NCI-H1417 (cell line): ENCODE results near the gene H1-8.
A peak's percentile ranks its signal among the peaks of the same experiment; 100 is the strongest.
"Not testable (repeated sequence)": the region's sequence is repeated elsewhere in the genome, so short reads cannot be mapped to it uniquely, and the experiment has no call there.

Source experiments
- DNase-seq, 3 experiments: peaks; one replicate each; lab custom pipeline; 2025; lab: John Stamatoyannopoulos, UW

Gene H1-8

GRCh38 chr3:129543156-129543790 lies at the start of gene H1-8:
H1-8 (plus strand) TSS chr3:129543175; CDS start chr3:129543219, 44 bp downstream.
- DNase-seq = no peak

DNA sequence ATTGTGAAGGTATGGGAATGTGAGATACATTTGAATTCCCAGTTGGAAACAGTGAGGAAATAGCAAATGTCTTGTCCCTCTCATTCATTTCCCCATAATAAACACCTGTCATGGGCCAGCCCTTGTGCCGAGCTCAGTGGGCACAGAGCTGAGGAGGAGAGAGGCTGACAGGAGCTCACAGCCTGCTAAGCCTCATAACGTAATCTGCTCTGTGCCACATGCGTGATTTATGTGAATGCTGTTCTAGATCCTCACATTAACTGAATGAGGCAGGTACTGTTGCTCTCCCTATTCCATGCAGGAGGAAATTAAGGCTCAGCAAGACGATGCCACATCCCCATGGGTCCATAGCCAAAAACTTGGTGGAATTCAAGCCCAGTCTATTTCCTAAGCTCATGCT lies 49.8 kb upstream of the H1-8 start:
- DNase-seq = no peak

- DNase-seq = not testable (repeated sequence)
Observed at GRCh38 chr3:129494499-129494898, 48.5 kb upstream of the H1-8 start.

- not testable (repeated sequence) for DNase-seq
Observed at GRCh38 chr3:129495006-129495639, 47.9 kb upstream of the H1-8 start.

GRCh38 chr3:129497876-129498275 lies 45.1 kb upstream of the H1-8 start:
- DNase-seq = not testable (repeated sequence)

DNA sequence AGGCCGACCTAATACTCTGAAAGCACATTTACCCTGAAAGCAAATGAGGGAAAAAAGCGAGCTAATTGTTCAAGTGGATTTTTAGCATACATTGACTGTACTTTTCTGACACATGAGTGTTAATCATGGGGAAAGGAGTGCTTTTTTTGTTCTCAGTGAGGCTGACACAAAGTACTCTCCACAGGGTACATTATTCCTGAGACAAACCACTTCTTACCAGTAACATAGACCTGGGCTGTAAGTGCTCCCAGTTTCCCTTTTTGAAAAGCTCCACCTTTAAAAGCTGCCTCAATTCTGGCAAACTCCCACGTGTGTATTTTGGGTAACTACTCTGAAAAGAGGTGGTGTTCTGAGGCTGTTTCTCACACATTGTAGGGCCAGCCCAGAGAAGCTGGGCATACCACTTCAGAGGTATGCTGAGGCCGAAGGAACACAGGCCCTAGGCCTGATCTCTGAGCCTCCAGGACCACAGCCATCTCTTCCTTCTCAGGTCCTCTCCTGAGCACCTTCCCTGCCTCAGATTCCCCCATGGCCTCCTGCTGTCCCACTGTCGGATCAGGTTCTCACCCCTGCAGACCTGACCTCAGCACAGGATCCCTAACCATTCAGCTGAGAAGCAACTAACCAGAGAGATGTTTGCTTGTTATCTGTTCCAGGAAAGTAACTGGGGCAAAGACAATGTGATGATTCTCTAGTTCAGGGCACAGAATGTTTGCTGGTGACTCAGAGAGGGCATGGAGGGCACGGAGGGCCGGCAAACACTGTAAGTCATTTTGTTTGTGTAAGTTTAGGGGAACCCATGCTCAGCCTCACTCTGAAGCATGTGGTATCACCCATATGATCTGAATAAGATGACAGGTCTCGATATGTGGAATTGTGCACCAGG lies 44.1 kb upstream of the H1-8 start:
- DNase-seq = not testable (repeated sequence)

DNA sequence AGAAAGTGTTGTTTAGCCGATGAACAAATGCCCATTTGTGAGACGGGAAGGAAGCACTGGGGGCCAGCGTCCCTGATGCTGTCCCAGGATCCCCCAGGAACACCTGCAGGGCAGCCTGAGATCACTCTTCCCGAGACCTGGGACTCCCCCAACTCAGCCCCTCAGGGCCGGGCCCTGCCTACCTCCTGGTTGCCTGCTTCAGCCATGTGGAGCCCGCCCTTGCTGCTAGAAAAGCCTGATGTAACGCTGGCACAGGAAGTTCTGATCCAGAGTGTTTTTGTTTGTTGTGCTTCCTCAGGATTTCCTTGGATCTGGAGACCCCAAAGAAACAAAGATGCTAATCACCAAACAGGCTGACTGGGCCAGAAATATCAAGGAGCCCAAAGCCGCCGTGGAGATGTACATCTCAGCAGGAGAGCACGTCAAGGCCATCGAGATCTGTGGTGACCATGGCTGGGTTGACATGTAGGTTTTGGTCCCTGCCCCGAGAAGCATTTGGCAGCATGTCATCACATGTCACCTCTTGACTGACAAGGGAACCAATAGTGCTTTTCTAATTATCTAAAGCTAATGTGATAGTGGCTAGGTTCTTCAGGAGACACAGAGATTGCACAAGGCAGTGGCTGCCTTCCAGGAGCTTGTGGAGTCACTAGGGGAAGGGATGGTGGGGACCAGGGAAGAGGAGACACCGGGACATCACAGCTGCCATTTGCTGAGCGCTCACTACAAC lies 43.2 kb upstream of the H1-8 start:
- not testable (repeated sequence) for DNase-seq

DNA sequence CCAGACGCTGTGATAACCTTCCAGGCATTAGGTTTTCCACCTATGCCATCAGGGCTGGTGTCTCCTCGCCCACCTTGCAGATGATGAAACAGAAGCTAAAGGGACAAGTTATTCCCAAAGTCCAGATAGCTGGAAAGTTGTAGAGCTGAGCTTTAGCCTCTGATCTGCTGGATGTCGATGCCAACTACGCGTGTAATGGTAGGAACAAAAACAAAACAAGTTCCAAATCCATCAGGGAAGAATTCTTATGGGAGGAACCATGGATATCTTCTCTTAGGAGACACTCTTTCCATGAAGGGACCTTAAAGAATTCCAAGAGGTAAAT lies 42.7 kb upstream of the H1-8 start:
- no peak for DNase-seq

GRCh38 chr3:129501630-129502029 lies 41.3 kb upstream of the H1-8 start:
- peak in 2 of 3 experiments; percentile 43 to 65 for DNase-seq

DNA sequence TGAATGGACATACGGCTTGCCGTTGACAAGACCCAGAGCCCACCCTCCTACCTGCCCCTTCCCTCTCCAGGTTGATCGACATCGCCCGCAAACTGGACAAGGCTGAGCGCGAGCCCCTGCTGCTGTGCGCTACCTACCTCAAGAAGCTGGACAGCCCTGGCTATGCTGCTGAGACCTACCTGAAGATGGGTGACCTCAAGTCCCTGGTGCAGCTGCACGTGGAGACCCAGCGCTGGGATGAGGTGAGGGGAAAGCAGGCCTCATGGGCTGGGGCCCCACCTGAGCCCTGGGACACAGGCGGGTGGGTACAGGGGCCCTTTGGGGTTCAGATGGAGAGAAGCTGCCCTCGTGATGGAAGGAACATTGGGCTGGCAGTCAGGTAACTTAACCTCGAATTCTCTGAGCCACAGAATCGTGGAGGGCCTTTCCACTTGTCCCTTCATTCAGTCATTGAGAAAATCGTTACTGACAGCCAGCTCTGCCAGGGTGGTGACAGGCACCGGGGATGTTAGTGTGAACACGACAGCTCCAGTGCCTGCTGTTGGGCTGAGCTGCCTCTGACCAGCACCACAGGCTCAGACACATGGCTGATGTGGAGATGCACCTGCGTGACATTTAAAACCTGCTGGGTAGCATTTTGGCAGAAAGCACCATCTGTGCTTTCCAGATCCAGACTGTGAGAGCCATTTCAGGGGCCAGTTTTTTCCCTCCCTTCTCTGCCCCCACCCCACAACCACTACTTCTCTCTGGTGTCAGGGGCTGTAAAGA lies 40.1 kb upstream of the H1-8 start:
- DNase-seq = peak; percentile 15 to 95 (median 84)

DNA sequence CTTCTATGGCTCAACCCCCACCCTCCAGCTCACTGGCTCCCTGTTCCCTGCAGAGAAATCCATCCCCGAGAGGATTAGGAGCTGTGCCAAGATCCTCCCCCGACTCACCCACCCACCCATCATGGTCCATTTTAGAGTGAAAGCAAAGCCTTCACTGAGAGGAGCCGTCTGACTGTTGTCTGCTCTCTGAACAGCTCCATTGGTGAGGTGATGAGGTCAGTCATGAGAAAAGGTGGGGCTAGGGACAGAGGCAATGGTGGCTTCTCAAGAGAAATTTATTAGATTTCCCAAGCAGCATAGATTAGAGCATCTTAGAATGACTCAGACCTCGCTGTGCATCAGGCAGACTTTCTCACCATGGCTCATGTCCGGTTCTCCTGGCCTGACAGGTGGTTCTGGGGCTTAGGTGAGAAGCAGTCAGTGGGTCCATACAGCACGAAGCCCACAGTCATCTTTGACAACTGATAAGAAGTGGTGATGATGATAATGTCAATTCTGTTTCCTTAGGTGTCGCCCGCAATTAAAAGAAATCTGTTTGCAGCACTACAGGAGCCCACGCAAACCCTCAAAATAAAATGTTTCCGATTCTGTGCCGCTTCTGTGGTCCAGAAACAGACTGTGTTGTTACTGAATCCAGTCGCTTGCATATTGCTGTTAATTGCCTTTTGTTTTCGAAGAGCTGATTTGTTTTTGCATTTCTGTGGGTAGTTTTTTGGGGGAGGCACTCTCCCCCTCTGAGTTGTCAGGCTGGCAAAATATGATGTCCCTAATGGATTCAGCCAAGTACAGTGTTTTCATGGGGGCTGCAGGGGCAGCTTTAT lies 39.3 kb upstream of the H1-8 start:
- DNase-seq = peak in 2 of 3 experiments; percentile 84 to 95

GRCh38 chr3:129504471-129505100 lies 38.4 kb upstream of the H1-8 start:
- DNase-seq = no peak

GRCh38 chr3:129505341-129505740 lies 37.6 kb upstream of the H1-8 start:
- peak; percentile 30 to 74 (median 73) for DNase-seq

GRCh38 chr3:129506231-129506742 lies 36.7 kb upstream of the H1-8 start:
- DNase-seq = peak; percentile 40 to 99 (median 93)

DNA sequence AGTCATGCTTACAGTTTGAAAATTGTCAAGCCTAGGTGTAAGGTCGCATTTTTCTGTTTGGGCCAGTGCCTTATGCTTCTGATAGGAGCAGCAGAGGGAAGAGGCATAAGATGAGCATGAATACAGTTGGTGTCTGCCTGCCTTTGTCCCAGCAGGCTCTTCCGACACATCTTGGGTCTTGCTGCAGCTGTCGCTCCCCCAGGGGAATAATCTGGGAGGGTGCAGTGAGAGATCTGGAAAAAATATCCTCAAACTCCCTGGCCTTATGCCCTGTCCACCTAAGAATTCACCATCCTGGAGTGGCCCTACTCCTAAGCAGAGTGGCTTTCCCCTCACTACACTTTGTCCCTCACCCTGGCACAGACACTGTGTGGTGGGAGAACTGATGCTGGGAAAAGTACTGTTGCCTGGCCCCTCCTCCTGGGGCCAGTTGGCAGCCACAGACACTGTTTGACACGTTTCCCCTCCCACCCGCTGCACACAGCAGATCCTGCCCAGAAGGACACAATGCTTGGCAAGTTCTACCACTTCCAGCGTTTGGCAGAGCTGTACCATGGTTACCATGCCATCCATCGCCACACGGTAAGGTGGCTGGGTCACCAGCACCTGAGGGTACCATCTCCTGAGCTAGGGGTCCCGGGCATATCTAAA lies 35.7 kb upstream of the H1-8 start:
- peak in 1 of 3 experiments; percentile 56 for DNase-seq

DNA sequence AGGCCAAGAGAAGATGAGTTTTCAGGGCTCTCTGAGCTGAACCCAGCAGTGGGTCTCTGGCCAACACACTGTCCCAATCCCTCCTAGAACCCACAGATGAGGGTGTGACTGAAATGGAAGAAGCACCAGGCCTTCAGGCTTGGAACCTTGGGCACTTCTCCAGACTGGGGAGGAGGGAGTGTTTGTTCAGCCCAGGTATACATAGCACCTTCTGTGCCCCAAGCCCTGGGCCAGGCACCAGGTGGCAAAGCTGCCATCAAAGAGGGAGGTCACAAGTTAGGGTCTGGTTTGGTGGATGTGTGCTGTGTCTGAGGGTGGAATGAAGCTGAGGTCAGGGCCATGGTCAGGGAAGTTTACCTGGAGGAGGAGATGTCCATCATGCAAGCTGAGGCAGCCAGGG lies 30.4 kb upstream of the H1-8 start:
- no peak for DNase-seq

DNA sequence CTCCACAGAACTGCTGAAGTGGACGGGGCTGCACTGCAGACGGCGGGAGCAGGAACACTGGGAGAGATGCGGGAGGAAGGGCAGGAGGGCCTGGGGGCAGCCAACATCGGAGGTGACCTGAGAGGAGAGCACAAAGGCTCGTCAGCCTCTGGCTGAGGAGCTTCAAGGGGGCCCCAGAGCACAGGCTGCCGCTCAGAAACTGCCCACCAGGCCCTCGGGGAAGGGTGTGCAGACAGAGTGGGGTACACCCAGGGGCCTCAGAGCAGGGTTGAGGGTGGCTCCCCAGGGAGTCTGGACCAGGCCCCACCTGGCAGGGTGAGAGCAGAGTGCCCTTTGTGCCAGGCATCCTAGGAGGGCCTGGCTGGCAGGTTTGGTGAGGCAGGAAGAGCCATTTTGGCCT lies 29.3 kb upstream of the H1-8 start:
- DNase-seq = no peak

GRCh38 chr3:129514110-129514509 lies 28.9 kb upstream of the H1-8 start:
- no peak for DNase-seq

- no peak for DNase-seq
Observed at GRCh38 chr3:129514563-129514962, 28.4 kb upstream of the H1-8 start.
